Measurements from ENCODE around the gene TMEM176B.

- TF ChIP-seq, protein P1, sequence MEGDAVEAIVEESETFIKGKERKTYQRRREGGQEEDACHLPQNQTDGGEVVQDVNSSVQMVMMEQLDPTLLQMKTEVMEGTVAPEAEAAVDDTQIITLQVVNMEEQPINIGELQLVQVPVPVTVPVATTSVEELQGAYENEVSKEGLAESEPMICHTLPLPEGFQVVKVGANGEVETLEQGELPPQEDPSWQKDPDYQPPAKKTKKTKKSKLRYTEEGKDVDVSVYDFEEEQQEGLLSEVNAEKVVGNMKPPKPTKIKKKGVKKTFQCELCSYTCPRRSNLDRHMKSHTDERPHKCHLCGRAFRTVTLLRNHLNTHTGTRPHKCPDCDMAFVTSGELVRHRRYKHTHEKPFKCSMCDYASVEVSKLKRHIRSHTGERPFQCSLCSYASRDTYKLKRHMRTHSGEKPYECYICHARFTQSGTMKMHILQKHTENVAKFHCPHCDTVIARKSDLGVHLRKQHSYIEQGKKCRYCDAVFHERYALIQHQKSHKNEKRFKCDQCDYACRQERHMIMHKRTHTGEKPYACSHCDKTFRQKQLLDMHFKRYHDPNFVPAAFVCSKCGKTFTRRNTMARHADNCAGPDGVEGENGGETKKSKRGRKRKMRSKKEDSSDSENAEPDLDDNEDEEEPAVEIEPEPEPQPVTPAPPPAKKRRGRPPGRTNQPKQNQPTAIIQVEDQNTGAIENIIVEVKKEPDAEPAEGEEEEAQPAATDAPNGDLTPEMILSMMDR (IDR thresholded peaks at IDR 0.05) = no peak
- no peak for TF ChIP-seq POLR2A (IDR thresholded peaks at IDR 0.05)
Observed at GRCh38 chr7:150835019-150835418, 34.9 kb upstream of the TMEM176B start.

Data from testis (tissue), 2 donors.